ENCODE data around the gene IER2. TPM values are rescaled to one million over a fixed set of nuclear protein-coding genes. Genes with fewer than 3 reads are reported as not detected.

The IER2 gene
- total RNA-seq, 1 donor from 2014 or later: 907 TPM

DNA sequence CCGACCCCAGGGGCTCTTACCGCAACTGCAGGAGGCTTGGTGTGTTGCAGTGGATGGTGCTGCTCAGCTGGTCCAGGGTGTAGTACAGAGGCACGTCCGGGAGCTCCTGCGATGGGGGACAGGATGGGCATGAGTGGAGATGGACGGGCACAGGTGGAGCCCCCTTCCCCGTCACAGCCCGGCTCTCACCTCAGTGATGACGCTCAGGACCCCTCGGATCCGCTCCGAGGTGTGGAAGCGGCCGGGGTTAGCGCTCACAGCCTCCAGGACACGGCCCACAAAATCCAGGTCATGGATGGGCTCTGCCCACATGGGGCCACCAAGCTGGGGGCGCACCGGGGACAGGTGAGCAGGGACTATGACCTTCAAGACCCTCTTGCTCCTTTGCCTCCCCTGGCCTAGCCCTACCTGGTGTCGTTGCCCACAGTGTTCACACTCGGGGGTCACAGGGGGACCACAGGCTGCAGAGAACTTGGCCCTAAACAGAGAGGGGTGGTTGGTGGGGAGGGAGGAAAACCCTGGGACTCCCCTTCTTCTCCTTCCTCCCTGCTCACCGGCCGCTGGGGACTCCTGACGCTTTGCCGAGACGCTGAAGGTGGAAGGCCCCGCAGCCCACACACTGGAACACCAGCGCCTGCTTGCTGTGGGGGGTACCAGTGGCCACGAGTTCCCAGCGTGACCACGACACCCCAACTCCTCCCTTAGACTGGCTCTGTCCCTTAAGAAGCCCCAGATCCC, 40.7 kb upstream of the IER2 start:
- Histone ChIP-seq H3K27me3 (no peaks in the 10 kb centered on the region), H3K36me3 (peaks cover 16 to 26% of the 10 kb centered on the region in 2 donors), H3K27ac (no peak overlapping the region), H3K4me3 (no peak overlapping the region), H3K9me3 (no peaks in the 10 kb centered on the region), H3K4me1 (no peaks in the 10 kb centered on the region)
- TF ChIP-seq, protein P1, sequence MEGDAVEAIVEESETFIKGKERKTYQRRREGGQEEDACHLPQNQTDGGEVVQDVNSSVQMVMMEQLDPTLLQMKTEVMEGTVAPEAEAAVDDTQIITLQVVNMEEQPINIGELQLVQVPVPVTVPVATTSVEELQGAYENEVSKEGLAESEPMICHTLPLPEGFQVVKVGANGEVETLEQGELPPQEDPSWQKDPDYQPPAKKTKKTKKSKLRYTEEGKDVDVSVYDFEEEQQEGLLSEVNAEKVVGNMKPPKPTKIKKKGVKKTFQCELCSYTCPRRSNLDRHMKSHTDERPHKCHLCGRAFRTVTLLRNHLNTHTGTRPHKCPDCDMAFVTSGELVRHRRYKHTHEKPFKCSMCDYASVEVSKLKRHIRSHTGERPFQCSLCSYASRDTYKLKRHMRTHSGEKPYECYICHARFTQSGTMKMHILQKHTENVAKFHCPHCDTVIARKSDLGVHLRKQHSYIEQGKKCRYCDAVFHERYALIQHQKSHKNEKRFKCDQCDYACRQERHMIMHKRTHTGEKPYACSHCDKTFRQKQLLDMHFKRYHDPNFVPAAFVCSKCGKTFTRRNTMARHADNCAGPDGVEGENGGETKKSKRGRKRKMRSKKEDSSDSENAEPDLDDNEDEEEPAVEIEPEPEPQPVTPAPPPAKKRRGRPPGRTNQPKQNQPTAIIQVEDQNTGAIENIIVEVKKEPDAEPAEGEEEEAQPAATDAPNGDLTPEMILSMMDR (IDR thresholded peaks at IDR 0.05): no peak
- no peak for DNase-seq (ENCODE audit: low spot score in 2 of 2)
- intact Hi-C loops (cut with DNase I): no loop called here

DNA sequence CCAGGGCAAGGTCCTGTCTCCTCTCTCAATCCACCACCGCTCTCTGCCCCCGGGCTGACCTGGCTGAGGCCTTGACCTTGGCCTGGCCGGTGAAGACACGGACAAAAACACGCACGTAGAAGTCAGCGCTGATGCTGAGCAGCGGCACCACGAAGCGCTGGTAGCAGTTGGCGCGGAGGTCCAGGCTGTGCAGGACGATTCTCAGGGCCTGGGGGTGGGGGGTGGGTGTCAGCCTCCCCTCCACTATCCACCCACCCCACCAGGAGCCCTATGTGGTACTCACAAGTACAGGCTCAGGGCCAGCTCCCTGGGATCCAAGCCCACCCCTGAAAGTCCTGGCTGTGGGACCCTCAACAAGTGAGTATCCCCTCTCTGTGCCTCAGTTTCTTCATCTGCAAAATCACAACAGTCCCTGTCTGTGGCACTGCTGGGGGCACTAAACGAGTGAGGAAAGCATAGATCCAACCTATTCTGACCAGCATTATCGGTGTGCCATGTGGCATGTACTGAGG, 40.1 kb upstream of the IER2 start:
- Histone ChIP-seq H3K4me3 (no peak overlapping the region), H3K4me1 (no peaks in the 10 kb centered on the region), H3K36me3 (peaks cover 16 to 26% of the 10 kb centered on the region in 2 donors), H3K27ac (no peak overlapping the region), H3K27me3 (no peaks in the 10 kb centered on the region), H3K9me3 (no peaks in the 10 kb centered on the region)
- no peak for DNase-seq (ENCODE audit: low spot score in 2 of 2)
- intact Hi-C loops (cut with DNase I): no loop called here
- TF ChIP-seq, protein P1 (IDR thresholded peaks at IDR 0.05): no peak

DNA sequence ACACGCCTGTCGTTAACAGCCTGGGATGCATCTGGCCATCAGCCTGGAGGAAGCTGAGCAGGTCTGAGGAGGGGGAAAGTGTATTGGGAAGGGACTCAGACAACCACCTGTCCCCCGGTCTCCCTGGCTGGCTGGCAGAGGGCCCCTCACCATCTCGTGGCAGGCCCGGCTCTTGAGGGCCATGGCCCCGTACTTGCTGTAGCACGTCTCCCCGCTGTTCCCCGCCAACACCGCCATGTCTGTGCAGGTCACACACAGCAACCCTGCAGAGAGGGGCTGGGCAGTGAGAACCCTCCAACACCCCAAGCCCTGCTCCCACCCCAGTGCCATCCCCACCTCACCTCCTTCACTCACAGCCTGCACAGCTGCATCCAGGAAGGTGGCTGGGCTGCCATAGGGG, 37.7 kb upstream of the IER2 start:
- no peaks in the 10 kb centered on the region for H3K27me3 ChIP-seq
- no peak overlapping the region for H3K27ac ChIP-seq
- intact Hi-C loops (cut with DNase I): no loop called here
- peaks cover 12 to 22% of the 10 kb centered on the region in 2 donors for H3K36me3 ChIP-seq
- H3K4me1 ChIP-seq: peaks cover 0 to 16% of the 10 kb centered on the region in 2 donors
- H3K9me3 ChIP-seq: no peaks in the 10 kb centered on the region
- no peak overlapping the region for H3K4me3 ChIP-seq
- TF ChIP-seq, protein P1 (IDR thresholded peaks at IDR 0.05): no peak
- no peak for DNase-seq (ENCODE audit: low spot score in 2 of 2)

DNA sequence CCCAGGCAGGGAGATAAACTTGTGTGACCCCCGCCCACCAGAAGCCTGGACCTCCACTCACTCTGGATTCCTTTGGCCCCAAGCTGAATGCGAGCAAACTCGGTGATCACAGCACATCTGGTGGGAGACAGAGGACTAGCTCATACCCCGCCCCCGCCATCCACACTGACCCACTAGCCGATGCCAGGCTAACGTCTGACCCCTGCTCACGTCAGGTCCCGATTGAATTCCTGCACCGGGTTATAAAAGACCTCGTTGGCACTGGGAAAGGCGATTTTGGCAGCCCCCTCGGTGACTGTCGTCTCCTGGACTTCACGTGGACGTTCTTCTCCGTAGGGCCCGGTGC, 34.3 kb upstream of the IER2 start:
- H3K4me1 ChIP-seq: peaks cover 5 to 29% of the 10 kb centered on the region in 2 donors
- H3K9me3 ChIP-seq: no peaks in the 10 kb centered on the region
- H3K27ac ChIP-seq: peak overlapping the region; percentile 40 to 44
- peaks cover 6 to 11% of the 10 kb centered on the region in 2 donors for H3K36me3 ChIP-seq
- no peaks in the 10 kb centered on the region for H3K27me3 ChIP-seq
- intact Hi-C loops (cut with DNase I): loop anchor here (5.0 kb wide), 1 partner anchor 616 kb away; no protein-coding TSS in a partner anchor
- peak overlapping the region; percentile 91 to 94 for H3K4me3 ChIP-seq
- no peak for DNase-seq (ENCODE audit: low spot score in 2 of 2)
- TF ChIP-seq, protein P1 (IDR thresholded peaks at IDR 0.05): no peak

DNA sequence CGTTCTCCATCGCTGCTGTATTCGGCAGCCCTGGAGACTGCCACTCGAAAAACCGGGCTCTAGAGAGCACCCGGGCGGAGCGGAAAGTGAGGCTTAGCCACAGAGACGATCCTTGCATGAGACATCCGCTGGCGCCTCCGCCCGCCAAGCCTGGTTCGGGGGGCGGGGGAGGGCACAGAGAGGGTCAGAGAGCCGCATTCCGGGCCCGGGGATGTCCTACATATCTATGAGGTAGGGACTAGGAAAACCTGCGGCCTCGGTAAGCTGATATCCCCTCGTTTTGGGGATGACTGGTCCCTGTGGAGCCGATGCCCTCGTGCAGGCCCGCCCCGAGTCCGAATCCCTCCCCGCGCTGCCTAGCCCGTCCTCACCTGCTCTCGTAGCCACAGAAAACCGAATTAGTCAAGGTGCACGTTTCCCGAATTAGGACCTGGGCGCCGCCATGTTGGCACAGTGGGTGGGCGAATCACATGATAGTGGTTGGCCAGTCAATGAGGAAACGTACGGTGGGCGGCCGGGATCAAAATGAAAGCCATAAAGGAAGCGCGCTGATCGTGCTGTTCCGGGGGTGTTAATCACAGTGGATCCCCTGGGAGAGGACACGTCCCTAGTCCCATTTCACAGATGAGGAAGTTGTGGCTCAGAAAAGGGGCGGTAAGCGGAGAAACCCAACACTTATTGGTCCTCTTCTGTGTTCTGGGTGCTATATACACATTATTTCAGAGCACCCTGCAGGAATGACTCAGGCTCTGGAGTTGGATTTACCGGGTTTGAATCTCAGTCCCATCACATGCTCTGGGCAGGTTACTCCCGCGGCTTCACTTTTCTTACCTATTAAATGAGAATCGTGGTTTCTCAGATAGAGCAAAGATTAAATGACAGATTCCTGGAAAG, 33.7 kb upstream of the IER2 start, which contains the start of gene TRMT1:
TSS of gene TRMT1 (minus strand) at position 459 of the 894 bp plus-strand sequence. CDS start at position 118, 341 bp downstream.
- TF ChIP-seq, protein P1 (IDR thresholded peaks at IDR 0.05): no peak
- Histone ChIP-seq H3K27ac (peak within 1 kb of the TSS; percentile 57 to 61), H3K36me3 (peaks cover 6 to 11% of the 10 kb centered on the region in 2 donors), H3K9me3 (no peaks in the 10 kb centered on the region), H3K27me3 (no peaks in the 10 kb centered on the region), H3K4me1 (peaks cover 5 to 29% of the 10 kb centered on the region in 2 donors), H3K4me3 (peak within 1 kb of the TSS; percentile 91 to 94)
- intact Hi-C loops (cut with DNase I): loop anchor here (1.0 to 5.0 kb wide), 2 partner anchors 34 to 616 kb away; partner anchors contain the start of genes IER2 and STX10
- peak; percentile 74 to 97 for DNase-seq (ENCODE audit: low spot score in 2 of 2)
